WTC11 (cell line): ENCODE data around the gene TMEM40.

Experiments
- ATF3 ChIP-seq: sonication (generic); formaldehyde crosslinking; conservative IDR thresholded peaks from 2 replicates; pipeline ENCODE4 v1.8.1; 2022; ENCODE audit warnings: mild to moderate bottlenecking, missing genetic modification reagents
- CREB1 ChIP-seq: sonication (generic); formaldehyde crosslinking; IDR thresholded peaks from 2 replicates; pipeline ENCODE4 v1.8.0; 2023; ENCODE audit warnings: mild to moderate bottlenecking, missing genetic modification reagents
- CTCF ChIP-seq: fragments of 200-600 bp; IDR thresholded peaks from 2 replicates; pipeline ENCODE4 v1.8.0; 2022; ENCODE audit warnings: antibody characterized with exemption
- GABPB1 ChIP-seq: sonication (generic); formaldehyde crosslinking; IDR thresholded peaks from 2 replicates; pipeline ENCODE4 v1.8.1; 2023; ENCODE audit warnings: mild to moderate bottlenecking, missing genetic modification reagents
- SP1 ChIP-seq: sonication (generic); formaldehyde crosslinking; conservative IDR thresholded peaks from 2 replicates; pipeline ENCODE4 v1.8.1; 2022; ENCODE audit warnings: missing genetic modification reagents
- TEAD1 ChIP-seq: sonication (generic); formaldehyde crosslinking; IDR thresholded peaks from 2 replicates; pipeline ENCODE4 v1.8.0; 2022; ENCODE audit warnings: mild to moderate bottlenecking, missing genetic modification reagents

GRCh38 chr3:12764171-12764776, 5.2 kb upstream of the TMEM40 start:
- TF ChIP-seq CTCF (no peak), SP1 (CRISPR knock-in tag) (no peak), ATF3 (no peak), TEAD1 (CRISPR knock-in tag) (no peak), CREB1 (CRISPR knock-in tag) (no peak), GABPB1 (CRISPR knock-in tag) (no peak)
